SU-DHL-6 (cell line): ENCODE data around the gene APOBEC2.

Experiments
- EZH2phosphoT487 ChIP-seq: fragments of 200-600 bp; sonication (generic), shearing (Covaris generic); conservative IDR thresholded peaks from 2 replicates; pipeline ENCODE4 v1.6.1; 2018; ENCODE audit warnings: mild to moderate bottlenecking, antibody characterized with exemption, low read length, moderate library complexity, mixed read lengths
- TF ChIP-seq, protein P1 (sequence below): fragments of 200-600 bp; sonication (generic); IDR thresholded peaks from one replicate; pipeline ENCODE4 v1.5.1; 2017; ENCODE audit warnings: antibody characterized with exemption, mild to moderate bottlenecking, low read length, moderate library complexity; ENCODE audit not compliant: insufficient read depth, poor library complexity, severe bottlenecking

DNA sequence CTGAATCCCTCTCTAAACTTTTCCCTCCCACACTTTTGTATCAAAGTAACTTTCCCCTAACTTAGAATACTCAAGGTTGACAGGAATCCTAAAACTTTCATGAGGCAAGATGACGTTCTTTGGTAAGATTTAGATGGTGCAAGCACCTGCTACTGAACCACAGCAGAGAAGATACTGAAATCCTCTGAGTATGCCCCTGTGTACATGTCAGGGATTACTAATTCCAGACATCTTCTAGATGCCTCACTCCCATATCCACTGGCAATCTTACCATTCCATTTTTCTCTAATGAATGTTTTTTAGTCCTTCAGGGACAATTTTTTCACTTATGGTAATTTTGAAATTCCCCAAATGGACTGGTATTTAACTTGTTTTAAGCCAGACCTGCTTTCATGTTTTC is 9.1 kb downstream of the APOBEC2 start:
- TF ChIP-seq EZH2phosphoT487 = no peak
- TF ChIP-seq, protein P1, sequence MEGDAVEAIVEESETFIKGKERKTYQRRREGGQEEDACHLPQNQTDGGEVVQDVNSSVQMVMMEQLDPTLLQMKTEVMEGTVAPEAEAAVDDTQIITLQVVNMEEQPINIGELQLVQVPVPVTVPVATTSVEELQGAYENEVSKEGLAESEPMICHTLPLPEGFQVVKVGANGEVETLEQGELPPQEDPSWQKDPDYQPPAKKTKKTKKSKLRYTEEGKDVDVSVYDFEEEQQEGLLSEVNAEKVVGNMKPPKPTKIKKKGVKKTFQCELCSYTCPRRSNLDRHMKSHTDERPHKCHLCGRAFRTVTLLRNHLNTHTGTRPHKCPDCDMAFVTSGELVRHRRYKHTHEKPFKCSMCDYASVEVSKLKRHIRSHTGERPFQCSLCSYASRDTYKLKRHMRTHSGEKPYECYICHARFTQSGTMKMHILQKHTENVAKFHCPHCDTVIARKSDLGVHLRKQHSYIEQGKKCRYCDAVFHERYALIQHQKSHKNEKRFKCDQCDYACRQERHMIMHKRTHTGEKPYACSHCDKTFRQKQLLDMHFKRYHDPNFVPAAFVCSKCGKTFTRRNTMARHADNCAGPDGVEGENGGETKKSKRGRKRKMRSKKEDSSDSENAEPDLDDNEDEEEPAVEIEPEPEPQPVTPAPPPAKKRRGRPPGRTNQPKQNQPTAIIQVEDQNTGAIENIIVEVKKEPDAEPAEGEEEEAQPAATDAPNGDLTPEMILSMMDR = no peak
